Stimulated activated CD8-positive, alpha-beta memory T cell treated with anti-CD3 and anti-CD28 coated beads, Interleukin-4, amount 100 ng/mL, for 4 hours (primary cell): ENCODE data around the gene RNF212.

Source experiments
- DNase-seq, 2 donors: peaks; one replicate each; pipeline ENCODE4 v3.0.0-alpha.2; 2020; ENCODE audit warnings: low read depth in 2 of 2, low spot score in 1 of 2

Gene RNF212

GRCh38 chr4:1116838-1117237 lies 3.5 kb upstream of the RNF212 start:
- DNase-seq, result no peak

GRCh38 chr4:1115528-1116293 lies 2.3 kb upstream of the RNF212 start:
- DNase-seq, result no peak

GRCh38 chr4:1112821-1113182 lies 562 bp downstream of the RNF212 start:
- DNase-seq, result no peak

GRCh38 chr4:1112174-1112820 lies 1.1 kb downstream of the RNF212 start:
- DNase-seq, result no peak

- no peak for DNase-seq
Observed at GRCh38 chr4:1111259-1111809, 2.0 kb downstream of the RNF212 start.

GRCh38 chr4:1109898-1110506 lies 3.4 kb downstream of the RNF212 start:
- no peak for DNase-seq

- no peak for DNase-seq
Observed at GRCh38 chr4:1109333-1109732, 4.0 kb downstream of the RNF212 start.

- DNase-seq, result no peak
Observed at GRCh38 chr4:1105662-1106061, 7.7 kb downstream of the RNF212 start.

GRCh38 chr4:1105067-1105466 lies 8.3 kb downstream of the RNF212 start:
- no peak for DNase-seq

- DNase-seq, result no peak
Observed at GRCh38 chr4:1104647-1105046, 8.7 kb downstream of the RNF212 start.

GRCh38 chr4:1099684-1100335 lies 13.6 kb downstream of the RNF212 start:
- DNase-seq, result no peak

GRCh38 chr4:1099270-1099669 lies 14.1 kb downstream of the RNF212 start:
- DNase-seq, result no peak

GRCh38 chr4:1098311-1098925 lies 14.9 kb downstream of the RNF212 start:
- no peak for DNase-seq

GRCh38 chr4:1097553-1097952 lies 15.8 kb downstream of the RNF212 start:
- DNase-seq, result no peak

GRCh38 chr4:1096841-1097240 lies 16.5 kb downstream of the RNF212 start:
- DNase-seq, result no peak

- DNase-seq, result no peak
Observed at GRCh38 chr4:1094336-1094690, 19.1 kb downstream of the RNF212 start.

- no peak for DNase-seq
Observed at GRCh38 chr4:1093391-1094335, 19.7 kb downstream of the RNF212 start.

- no peak for DNase-seq
Observed at GRCh38 chr4:1092983-1093361, 20.4 kb downstream of the RNF212 start.

- no peak for DNase-seq
Observed at GRCh38 chr4:1092026-1092982, 21.1 kb downstream of the RNF212 start.
